GM12878 (cell line): ENCODE results near the gene B3GALT6. TPM values are rescaled to one million over a fixed set of nuclear protein-coding genes. Genes with fewer than 3 reads are reported as not detected.

Source experiments
- ATAC-seq: fragments of 200-7000 bp; cut with Tn5 transposase; 3 replicates; pipeline ENCODE4 v1.9.1; 2020; ENCODE audit warnings: mild to moderate bottlenecking, moderate library complexity
- BruUV-seq: library from RNA; stranded (reverse); fragments of 400-500 nt; replicated peaks from 2 replicates; lab custom pipeline; 2021; lab: Mats Ljungman, UMichigan
- CTCF ChIA-PET: fragments of 300-600 bp; sonication (Branson Sonifier 250); formaldehyde crosslinking; extraction: SDS; loops from one replicate; lab custom pipeline; 2021; ENCODE audit warnings: inconsistent platforms; lab: Yijun Ruan, JAX
- POLR2A ChIA-PET: fragments of 350-600 bp; formaldehyde crosslinking; extraction: SDS; loops from one replicate; lab custom pipeline; 2021; ENCODE audit warnings: inconsistent platforms; lab: Charles Lee
- RAD21 ChIA-PET: fragments of 300-600 bp; sonication (Branson Sonifier 250); formaldehyde crosslinking; loops from one replicate; lab custom pipeline; 2023; ENCODE audit warnings: antibody characterized with exemption; ENCODE audit not compliant: unreplicated experiment; lab: Charles Lee
- SMC1A ChIA-PET: fragments of 300-600 bp; sonication (Branson Sonifier 250); formaldehyde crosslinking; loops from one replicate; lab custom pipeline; 2023; ENCODE audit not compliant: unreplicated experiment, uncharacterized antibody; lab: Charles Lee
- DNase-seq: peaks from one replicate; pipeline ENCODE4 v3.0.0-alpha.2; 2011; ENCODE audit warnings: low read depth, low spot score
- FAIRE-seq: peaks from 3 replicates; lab custom pipeline; 2011; peaks lifted over from hg19 to GRCh38; lab: Jason Lieb, UNC
- H2AFZ ChIP-seq: 2 replicates; pipeline ENCODE4 v1.6.0; 2011; ENCODE audit warnings: low read depth, low read length, control low read depth; ENCODE audit not compliant: control insufficient read depth
- H3K27ac ChIP-seq: 2 replicates; pipeline ENCODE4 v1.5.1; 2011; ENCODE audit warnings: control low read depth; ENCODE audit not compliant: control insufficient read depth, insufficient read depth
- H3K27me3 ChIP-seq, 2 experiments: replicated peaks in 1 of 2; 2 replicates each; pipeline versions ENCODE4 v1.6.0 to v1.6.1; 2011; ENCODE audit warnings: low read length in 1 of 2; ENCODE audit not compliant: control insufficient read depth in 2 of 2, insufficient read depth in 2 of 2
- H3K36me3 ChIP-seq, 2 experiments: 2 replicates each; pipeline ENCODE4 v1.5.1; 2011; ENCODE audit warnings: low read length in 1 of 2; ENCODE audit not compliant: control insufficient read depth in 2 of 2, insufficient read depth in 2 of 2
- H3K4me1 ChIP-seq: 2 replicates; pipeline ENCODE4 v1.6.1; 2011; ENCODE audit warnings: mild to moderate bottlenecking, low read length, moderate library complexity, mixed read lengths; ENCODE audit not compliant: control insufficient read depth, insufficient read depth
- H3K4me2 ChIP-seq: 2 replicates; pipeline ENCODE4 v1.6.0; 2011; ENCODE audit warnings: control low read depth; ENCODE audit not compliant: control insufficient read depth, insufficient read depth
- H3K4me3 ChIP-seq: fragments of 200-600 bp; sonication (generic); 2 replicates; pipeline ENCODE4 v1.5.1; 2016
- H3K79me2 ChIP-seq: 2 replicates; pipeline ENCODE4 v1.6.0; 2011; ENCODE audit warnings: low read length; ENCODE audit not compliant: control insufficient read depth, insufficient read depth
- H3K9ac ChIP-seq: 2 replicates; pipeline ENCODE4 v1.8.0; 2011; ENCODE audit warnings: low read length, control low read depth, mixed read lengths; ENCODE audit not compliant: control insufficient read depth, insufficient read depth
- H3K9me3 ChIP-seq: replicated peaks from 3 replicates; pipeline ENCODE4 v1.5.1; 2011; ENCODE audit warnings: mild to moderate bottlenecking, low read length; ENCODE audit not compliant: control insufficient read depth, insufficient read depth
- H4K20me1 ChIP-seq: 2 replicates; pipeline ENCODE4 v1.6.0; 2011; ENCODE audit not compliant: control insufficient read depth, insufficient read depth
- ASH2L ChIP-seq: fragments of 300-600, 200-600 bp; sonication (generic); IDR thresholded peaks from 2 replicates; pipeline ENCODE4 v1.6.1; 2017; ENCODE audit warnings: low read depth, mild to moderate bottlenecking, borderline replicate concordance
- DPF2 ChIP-seq: fragments of 450-650 bp; IDR thresholded peaks from 2 replicates; pipeline ENCODE4 v1.6.1; 2017; ENCODE audit warnings: mild to moderate bottlenecking
- EED ChIP-seq: sonication (generic); IDR thresholded peaks from 2 replicates; pipeline ENCODE4 v1.6.1; 2016; ENCODE audit warnings: antibody characterized with exemption, low read depth
- ESRRA ChIP-seq: IDR thresholded peaks from 2 replicates; pipeline ENCODE4 v1.6.1; 2012; ENCODE audit warnings: mild to moderate bottlenecking, low read length, improper control_type of control experiment
- FOS ChIP-seq: IDR thresholded peaks from 3 replicates; pipeline ENCODE4 v1.6.1; 2011; ENCODE audit warnings: borderline replicate concordance; ENCODE audit not compliant: insufficient read length; ENCODE audit errors: extremely low read depth
- GABPA ChIP-seq: IDR thresholded peaks from 2 replicates; pipeline ENCODE4 v1.6.1; 2014; ENCODE audit warnings: antibody characterized with exemption, low read depth, mild to moderate bottlenecking, inconsistent platforms
- LARP7 ChIP-seq: fragments of 450-650 bp; IDR thresholded peaks from 2 replicates; pipeline ENCODE4 v1.6.1; 2017; ENCODE audit warnings: mild to moderate bottlenecking
- MTA2 ChIP-seq: fragments of 450-650 bp; IDR thresholded peaks from 2 replicates; pipeline ENCODE4 v1.6.1; 2016; ENCODE audit warnings: low read depth, mild to moderate bottlenecking, moderate library complexity
- MTA3 ChIP-seq: IDR thresholded peaks from 2 replicates; pipeline ENCODE4 v1.6.1; 2012; ENCODE audit warnings: low read length, inconsistent platforms, borderline replicate concordance
- NFXL1 ChIP-seq: fragments of 450-650 bp; IDR thresholded peaks from 2 replicates; pipeline ENCODE4 v1.6.1; 2017; ENCODE audit warnings: antibody characterized with exemption, mild to moderate bottlenecking, borderline replicate concordance
- NFYA ChIP-seq: IDR thresholded peaks from 2 replicates; pipeline ENCODE4 v1.6.1; 2011; ENCODE audit warnings: low read depth, mild to moderate bottlenecking, low read length, improper control_type of control experiment, borderline replicate concordance
- NRF1 ChIP-seq: conservative IDR thresholded peaks from 2 replicates; pipeline ENCODE4 v1.6.1; 2011; ENCODE audit warnings: mild to moderate bottlenecking, low read depth, low read length, improper control_type of control experiment
- POLR2A ChIP-seq: IDR thresholded peaks from 2 replicates; pipeline ENCODE4 v1.6.1; 2011; ENCODE audit warnings: low read depth, mild to moderate bottlenecking, low read length
- POU2F2 ChIP-seq: IDR thresholded peaks from 3 replicates; pipeline ENCODE4 v1.6.1; 2011; ENCODE audit warnings: low read depth, mild to moderate bottlenecking, low read length, borderline replicate concordance
- TARDBP ChIP-seq: IDR thresholded peaks from 2 replicates; pipeline ENCODE4 v1.6.1; 2016; ENCODE audit warnings: borderline replicate concordance
- ZSCAN29 ChIP-seq: fragments of 450-650 bp; IDR thresholded peaks from 2 replicates; pipeline ENCODE4 v1.6.1; 2017; ENCODE audit warnings: mild to moderate bottlenecking, moderate library complexity
- ZZZ3 ChIP-seq: IDR thresholded peaks from 2 replicates; pipeline ENCODE4 v1.6.1; 2011; ENCODE audit warnings: low read depth; ENCODE audit not compliant: control insufficient read depth, insufficient read length
- WGBS: methylation state at CpG from one replicate; pipeline ENCODE4 v1.1.6; 2016; ENCODE audit warnings: low lambda C conversion rate; ENCODE audit not compliant: insufficient replicate concordance, insufficient coverage; ENCODE audit errors: missing lambda C conversion rate; 5-methylcytosine and 5-hydroxymethylcytosine counted together
- in situ Hi-C: fragments of 300-500 bp; cut with MboI; formaldehyde crosslinking; loops from 9 replicates; pipeline ENCODE4 v1.14.3; 2018; ENCODE audit warnings: mixed read lengths
- intact Hi-C: fragments of 100-400 bp; cut with micrococcal nuclease; formaldehyde crosslinking; loops from one replicate; pipeline ENCODE4 v1.14.2; 2022; ENCODE audit not compliant: unreplicated experiment
- polyA plus RNA-seq, 11 experiments: library from polyadenylated mRNA; depleted of rRNA in 4 of 11; unstranded in 6 of 11; stranded (reverse) in 5 of 11; fragments of >200 nt; fragmentation: Nextera tagmentation in 4 of 11; fragmentation: Illumina TruSeq in 1 of 11; extraction: Ambion mirVana in 4 of 11; extraction: Trizol in 1 of 11; gene quantifications; 1 replicate in 1 of 11; 2 replicates in 10 of 11; pipeline versions ENCODE4 v1.2.1 to v1.2.3, GENCODE V29; 2011 to 2016; ENCODE audit warnings: inconsistent platforms in 2 of 11, missing spikeins in 2 of 11, low read depth in 1 of 11
- total RNA-seq, 4 experiments: library from RNA; depleted of rRNA in 3 of 4; stranded (reverse); fragments of >200 nt in 3 of 4; fragmentation: Illumina TruSeq in 1 of 4; extraction: Trizol in 1 of 4; gene quantifications; 2 replicates each; pipeline versions ENCODE4 v1.2.1 to v1.2.3, GENCODE V29; 2013 to 2021
- TF ChIP-seq, protein P1 (sequence below): fragments of 450-650 bp; IDR thresholded peaks from 2 replicates; pipeline ENCODE4 v1.6.1; 2017; ENCODE audit warnings: mild to moderate bottlenecking, moderate library complexity
- TF ChIP-seq, protein P2 (sequence below): IDR thresholded peaks from 2 replicates; pipeline ENCODE4 v1.6.1; 2011; ENCODE audit warnings: borderline replicate concordance, low read depth, mild to moderate bottlenecking, moderate library complexity, low read length; ENCODE audit not compliant: insufficient read depth, poor library complexity, severe bottlenecking

Gene B3GALT6
- total and polyA plus RNA-seq, 10 of the 15 experiments (the other 5 are each of a cell fraction or from before 2014, with no cell fraction given), result 0.53 to 20.8 (median 4.5) TPM

DNA sequence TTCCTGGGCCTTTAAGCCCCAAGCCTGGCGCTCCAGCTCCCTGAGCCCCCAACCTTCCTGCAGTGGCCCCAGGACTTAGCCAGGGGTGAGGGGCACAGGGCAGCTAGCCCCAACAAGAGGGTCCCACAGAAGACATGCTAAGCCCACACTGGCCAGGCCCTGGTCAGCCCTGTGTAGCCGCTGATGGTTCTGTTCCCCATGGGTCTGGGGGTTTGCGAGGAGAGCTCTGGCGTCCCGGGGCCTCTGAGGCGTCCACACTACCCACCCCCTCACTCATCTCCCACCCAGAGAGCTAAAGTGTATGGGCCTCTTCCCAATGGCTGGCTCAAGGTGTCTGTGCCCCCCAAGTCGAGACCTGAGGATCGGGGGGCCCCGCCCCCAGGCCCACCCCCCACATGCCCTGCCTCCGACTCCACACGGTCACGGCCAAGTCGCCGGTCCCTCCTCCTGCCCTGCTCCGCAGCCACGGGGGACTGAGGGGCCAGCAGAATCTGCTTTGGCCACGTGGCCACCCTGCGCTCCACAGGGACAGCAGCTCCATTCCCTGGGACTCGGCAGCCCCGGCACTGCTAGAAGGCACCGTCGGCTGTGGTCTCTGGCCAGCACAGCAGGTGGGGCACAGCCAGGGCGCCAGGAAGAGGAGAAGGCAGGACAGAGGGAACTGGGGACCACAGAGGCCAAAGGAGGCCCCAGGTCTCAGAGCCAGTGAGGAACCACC lies 33.5 kb upstream of the B3GALT6 start:
- TF ChIP-seq MTA2 (no peak), EED (no peak), ASH2L (no peak), ZSCAN29 (no peak), GABPA (no peak), POU2F2 (no peak), MTA3 (no peak), NFYA (no peak), ESRRA (no peak), DPF2 (no peak), ZZZ3 (no peak), NRF1 (no peak), TARDBP (no peak), POLR2A (no peak), NFXL1 (no peak), LARP7 (no peak), FOS (no peak)
- TF ChIP-seq, protein P1, sequence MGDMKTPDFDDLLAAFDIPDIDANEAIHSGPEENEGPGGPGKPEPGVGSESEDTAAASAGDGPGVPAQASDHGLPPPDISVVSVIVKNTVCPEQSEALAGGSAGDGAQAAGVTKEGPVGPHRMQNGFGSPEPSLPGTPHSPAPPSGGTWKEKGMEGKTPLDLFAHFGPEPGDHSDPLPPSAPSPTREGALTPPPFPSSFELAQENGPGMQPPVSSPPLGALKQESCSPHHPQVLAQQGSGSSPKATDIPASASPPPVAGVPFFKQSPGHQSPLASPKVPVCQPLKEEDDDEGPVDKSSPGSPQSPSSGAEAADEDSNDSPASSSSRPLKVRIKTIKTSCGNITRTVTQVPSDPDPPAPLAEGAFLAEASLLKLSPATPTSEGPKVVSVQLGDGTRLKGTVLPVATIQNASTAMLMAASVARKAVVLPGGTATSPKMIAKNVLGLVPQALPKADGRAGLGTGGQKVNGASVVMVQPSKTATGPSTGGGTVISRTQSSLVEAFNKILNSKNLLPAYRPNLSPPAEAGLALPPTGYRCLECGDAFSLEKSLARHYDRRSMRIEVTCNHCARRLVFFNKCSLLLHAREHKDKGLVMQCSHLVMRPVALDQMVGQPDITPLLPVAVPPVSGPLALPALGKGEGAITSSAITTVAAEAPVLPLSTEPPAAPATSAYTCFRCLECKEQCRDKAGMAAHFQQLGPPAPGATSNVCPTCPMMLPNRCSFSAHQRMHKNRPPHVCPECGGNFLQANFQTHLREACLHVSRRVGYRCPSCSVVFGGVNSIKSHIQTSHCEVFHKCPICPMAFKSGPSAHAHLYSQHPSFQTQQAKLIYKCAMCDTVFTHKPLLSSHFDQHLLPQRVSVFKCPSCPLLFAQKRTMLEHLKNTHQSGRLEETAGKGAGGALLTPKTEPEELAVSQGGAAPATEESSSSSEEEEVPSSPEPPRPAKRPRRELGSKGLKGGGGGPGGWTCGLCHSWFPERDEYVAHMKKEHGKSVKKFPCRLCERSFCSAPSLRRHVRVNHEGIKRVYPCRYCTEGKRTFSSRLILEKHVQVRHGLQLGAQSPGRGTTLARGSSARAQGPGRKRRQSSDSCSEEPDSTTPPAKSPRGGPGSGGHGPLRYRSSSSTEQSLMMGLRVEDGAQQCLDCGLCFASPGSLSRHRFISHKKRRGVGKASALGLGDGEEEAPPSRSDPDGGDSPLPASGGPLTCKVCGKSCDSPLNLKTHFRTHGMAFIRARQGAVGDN, result no peak
- TF ChIP-seq, protein P2, sequence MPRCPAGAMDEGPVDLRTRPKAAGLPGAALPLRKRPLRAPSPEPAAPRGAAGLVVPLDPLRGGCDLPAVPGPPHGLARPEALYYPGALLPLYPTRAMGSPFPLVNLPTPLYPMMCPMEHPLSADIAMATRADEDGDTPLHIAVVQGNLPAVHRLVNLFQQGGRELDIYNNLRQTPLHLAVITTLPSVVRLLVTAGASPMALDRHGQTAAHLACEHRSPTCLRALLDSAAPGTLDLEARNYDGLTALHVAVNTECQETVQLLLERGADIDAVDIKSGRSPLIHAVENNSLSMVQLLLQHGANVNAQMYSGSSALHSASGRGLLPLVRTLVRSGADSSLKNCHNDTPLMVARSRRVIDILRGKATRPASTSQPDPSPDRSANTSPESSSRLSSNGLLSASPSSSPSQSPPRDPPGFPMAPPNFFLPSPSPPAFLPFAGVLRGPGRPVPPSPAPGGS, result no peak
- ATAC-seq (no peak), DNase-seq (no peak), FAIRE-seq (no peak)
- in situ Hi-C loops, result no loop called here
- RAD21 ChIA-PET, result no interaction called here
- intact Hi-C loops, result no loop called here
- peaks cover 2% of the 10 kb centered on the region; the same call in 1 of the 3 replicates for H3K9me3 ChIP-seq
- no peak overlapping the region for H3K27ac ChIP-seq
- no peaks in the 10 kb centered on the region for H3K4me1 ChIP-seq
- H3K4me3 ChIP-seq, result no peak overlapping the region
- no TSS peak for BruUV-seq
- no peaks in the 10 kb centered on the region for H4K20me1 ChIP-seq
- SMC1A ChIA-PET, result no interaction called here
- no peak overlapping the region for H3K9ac ChIP-seq
- WGBS, result 63% methylated on average over 13 of the region's 23 CpGs
- CTCF ChIA-PET, result no interaction called here
- POLR2A ChIA-PET, result no interaction called here
- no peaks in the 10 kb centered on the region for H3K36me3 ChIP-seq
- no peak overlapping the region for H2AFZ ChIP-seq
- H3K4me2 ChIP-seq, result no peak overlapping the region
- H3K27me3 ChIP-seq, result no peaks in the 10 kb centered on the region
- H3K79me2 ChIP-seq, result no peaks in the 10 kb centered on the region
